Measurements from ENCODE around the gene MAPK1IP1L.

The MAPK1IP1L gene

DNA sequence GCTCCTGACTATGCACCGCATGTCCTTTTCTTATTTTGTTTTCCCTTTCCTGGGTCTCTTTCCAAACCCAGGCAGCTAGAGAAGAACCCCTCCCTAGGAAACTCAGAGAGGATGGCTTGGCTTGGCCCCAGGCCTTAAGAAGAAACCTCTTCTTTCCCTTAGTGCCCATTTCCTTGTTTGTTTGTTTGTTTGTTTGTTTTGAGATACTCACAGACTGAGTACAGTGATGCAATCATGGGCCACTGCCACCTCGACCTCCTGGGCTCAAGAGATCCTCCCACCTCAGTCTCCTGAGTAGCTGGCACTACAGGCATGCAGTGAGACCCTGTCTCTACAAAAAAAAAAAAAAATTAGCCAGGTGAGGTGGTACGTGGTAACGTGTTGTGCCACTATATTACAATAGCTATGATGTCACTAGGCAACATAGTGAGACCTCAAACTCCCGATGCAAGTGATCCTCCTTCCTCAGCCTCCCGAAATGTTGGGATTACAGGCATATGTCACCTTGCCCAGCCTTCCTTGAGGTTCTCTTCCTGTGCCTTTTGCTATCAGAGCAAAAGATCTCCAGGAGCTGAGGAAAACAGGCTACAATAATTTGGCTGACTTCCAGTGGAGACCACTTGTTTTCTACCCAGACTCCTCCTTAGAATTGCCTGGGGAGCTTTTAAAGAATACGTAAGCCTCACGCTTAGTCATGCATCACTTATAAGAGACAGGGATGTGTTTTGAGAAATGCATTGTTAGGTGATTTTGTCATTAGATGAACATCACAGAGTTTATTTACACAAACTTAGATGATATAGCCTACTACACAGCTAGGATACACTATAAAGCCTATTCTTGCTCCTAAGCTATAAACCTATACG, 43.1 kb downstream of the MAPK1IP1L start:
- Histone ChIP-seq H4K20me1 (ENCODE audit: insufficient read depth, low read length) (no peaks in the 10 kb centered on the region), H3K9me3 (replicated peaks; ENCODE audit: insufficient read depth, low read length) (no peaks in the 10 kb centered on the region), H2AFZ (ENCODE audit: low read length) (no peak overlapping the region), H3K4me3 (ENCODE audit: low read length) (no peak overlapping the region), H3K79me2 (ENCODE audit: low read length) (no peaks in the 10 kb centered on the region), H3K27ac (ENCODE audit: low read length) (no peak overlapping the region), H3F3A (ENCODE audit: insufficient read depth, low read length) (no peaks in the 10 kb centered on the region), H3K4me2 (ENCODE audit: low read depth, low read length) (no peak overlapping the region), H3K4me1 (ENCODE audit: low read length) (peaks cover 11% of the 10 kb centered on the region), H3K9ac (ENCODE audit: low read length) (no peak overlapping the region), H3K27me3 (replicated peaks; ENCODE audit: insufficient read depth, low read length) (no peaks in the 10 kb centered on the region), H3K36me3 (replicated peaks; ENCODE audit: insufficient read depth, low read length) (no peaks in the 10 kb centered on the region), H3K9me2 (replicated peaks; ENCODE audit: insufficient read depth, low read length) (no peaks in the 10 kb centered on the region)
- TF ChIP-seq EZH2phosphoT487 (IDR thresholded peaks at IDR 0.05; ENCODE audit: low read length) (no peak), EZH2 (optimal IDR thresholded peaks at IDR 0.05; ENCODE audit: low read depth, low read length) (no peak)
- TF ChIP-seq, protein P1, sequence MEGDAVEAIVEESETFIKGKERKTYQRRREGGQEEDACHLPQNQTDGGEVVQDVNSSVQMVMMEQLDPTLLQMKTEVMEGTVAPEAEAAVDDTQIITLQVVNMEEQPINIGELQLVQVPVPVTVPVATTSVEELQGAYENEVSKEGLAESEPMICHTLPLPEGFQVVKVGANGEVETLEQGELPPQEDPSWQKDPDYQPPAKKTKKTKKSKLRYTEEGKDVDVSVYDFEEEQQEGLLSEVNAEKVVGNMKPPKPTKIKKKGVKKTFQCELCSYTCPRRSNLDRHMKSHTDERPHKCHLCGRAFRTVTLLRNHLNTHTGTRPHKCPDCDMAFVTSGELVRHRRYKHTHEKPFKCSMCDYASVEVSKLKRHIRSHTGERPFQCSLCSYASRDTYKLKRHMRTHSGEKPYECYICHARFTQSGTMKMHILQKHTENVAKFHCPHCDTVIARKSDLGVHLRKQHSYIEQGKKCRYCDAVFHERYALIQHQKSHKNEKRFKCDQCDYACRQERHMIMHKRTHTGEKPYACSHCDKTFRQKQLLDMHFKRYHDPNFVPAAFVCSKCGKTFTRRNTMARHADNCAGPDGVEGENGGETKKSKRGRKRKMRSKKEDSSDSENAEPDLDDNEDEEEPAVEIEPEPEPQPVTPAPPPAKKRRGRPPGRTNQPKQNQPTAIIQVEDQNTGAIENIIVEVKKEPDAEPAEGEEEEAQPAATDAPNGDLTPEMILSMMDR (IDR thresholded peaks at IDR 0.05; ENCODE audit: low read length): no peak
- DNase-seq: no peak

DNA sequence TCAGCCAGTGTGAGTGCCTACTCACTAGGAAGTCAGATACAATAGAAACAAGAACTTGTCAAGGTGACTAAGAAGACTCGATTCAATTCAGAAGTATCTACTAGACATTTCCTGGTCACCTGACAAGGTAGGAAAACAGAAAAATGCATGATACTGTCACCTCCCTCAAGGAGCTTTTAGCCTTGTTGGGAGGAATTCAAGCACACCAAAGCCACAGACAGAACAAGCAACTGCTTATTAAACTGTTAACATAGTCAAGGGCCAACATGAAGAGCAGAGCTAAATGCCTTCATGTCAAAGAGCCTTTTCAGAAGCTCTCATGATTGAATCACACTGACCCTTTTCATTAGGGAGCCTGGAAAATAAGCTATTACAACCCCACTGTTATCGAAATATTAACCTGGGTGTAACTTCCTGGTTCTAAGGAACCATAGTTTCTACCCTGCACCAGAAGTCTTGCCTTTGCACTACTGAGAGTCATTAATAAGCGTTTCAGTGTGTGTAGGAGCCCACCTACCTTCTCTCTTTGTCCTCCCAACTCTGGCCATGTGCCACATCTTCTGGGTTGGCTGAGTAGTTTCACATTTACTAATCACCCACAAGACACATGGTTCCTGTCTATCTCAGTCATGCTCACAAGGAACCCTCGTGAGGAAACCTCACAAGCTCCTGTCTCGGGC, 46.6 kb downstream of the MAPK1IP1L start:
- TF ChIP-seq EZH2 (optimal IDR thresholded peaks at IDR 0.05; ENCODE audit: low read depth, low read length) (no peak), EZH2phosphoT487 (IDR thresholded peaks at IDR 0.05; ENCODE audit: low read length) (no peak)
- TF ChIP-seq, protein P1 (IDR thresholded peaks at IDR 0.05; ENCODE audit: low read length): no peak
- H3K79me2 ChIP-seq (ENCODE audit: low read length): no peaks in the 10 kb centered on the region
- H3K27me3 ChIP-seq (replicated peaks; ENCODE audit: insufficient read depth, low read length): no peaks in the 10 kb centered on the region
- no peaks in the 10 kb centered on the region for H3K36me3 ChIP-seq (replicated peaks; ENCODE audit: insufficient read depth, low read length)
- peaks cover 11% of the 10 kb centered on the region for H3F3A ChIP-seq (ENCODE audit: insufficient read depth, low read length)
- DNase-seq: peak; percentile 30
- H3K4me1 ChIP-seq (ENCODE audit: low read length): peaks cover 18% of the 10 kb centered on the region
- no peak overlapping the region for H3K4me2 ChIP-seq (ENCODE audit: low read depth, low read length)
- H3K9me2 ChIP-seq (replicated peaks; ENCODE audit: insufficient read depth, low read length): no peaks in the 10 kb centered on the region
- no peaks in the 10 kb centered on the region for H3K9me3 ChIP-seq (replicated peaks; ENCODE audit: insufficient read depth, low read length)
- H3K4me3 ChIP-seq (ENCODE audit: low read length): no peak overlapping the region
- H3K9ac ChIP-seq (ENCODE audit: low read length): no peak overlapping the region
- H3K27ac ChIP-seq (ENCODE audit: low read length): no peak overlapping the region; the same call in 1 of the 2 replicates
- peak overlapping the region; percentile 53 for H2AFZ ChIP-seq (ENCODE audit: low read length)
- no peaks in the 10 kb centered on the region for H4K20me1 ChIP-seq (ENCODE audit: insufficient read depth, low read length)

DNA sequence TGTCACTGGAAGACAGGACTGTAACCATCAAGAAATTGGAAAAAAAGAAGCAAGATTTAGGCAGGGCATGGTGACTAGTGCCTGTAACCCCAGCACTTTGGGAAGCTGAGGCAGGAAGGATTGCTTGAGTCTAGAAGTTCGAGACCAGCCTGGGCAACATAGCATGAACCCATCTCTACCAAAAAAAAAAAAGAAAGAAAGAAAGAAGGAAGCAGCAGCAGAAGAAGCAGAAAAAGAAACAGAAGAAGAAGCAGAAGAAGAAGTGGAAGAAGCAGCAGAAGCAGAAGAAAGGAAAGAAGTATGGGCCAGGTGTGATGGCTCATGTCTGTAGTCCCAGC, 47.1 kb downstream of the MAPK1IP1L start:
- no peaks in the 10 kb centered on the region for H4K20me1 ChIP-seq (ENCODE audit: insufficient read depth, low read length)
- no peaks in the 10 kb centered on the region for H3K79me2 ChIP-seq (ENCODE audit: low read length)
- H3K27ac ChIP-seq (ENCODE audit: low read length): no peak overlapping the region; the same call in 1 of the 2 replicates
- no peaks in the 10 kb centered on the region for H3K9me3 ChIP-seq (replicated peaks; ENCODE audit: insufficient read depth, low read length)
- no peak for DNase-seq
- no peak overlapping the region for H3K9ac ChIP-seq (ENCODE audit: low read length)
- no peaks in the 10 kb centered on the region for H3K9me2 ChIP-seq (replicated peaks; ENCODE audit: insufficient read depth, low read length)
- no peak overlapping the region for H3K4me3 ChIP-seq (ENCODE audit: low read length)
- H3K36me3 ChIP-seq (replicated peaks; ENCODE audit: insufficient read depth, low read length): no peaks in the 10 kb centered on the region
- TF ChIP-seq, protein P1 (IDR thresholded peaks at IDR 0.05; ENCODE audit: low read length): no peak
- no peak for TF ChIP-seq EZH2 (optimal IDR thresholded peaks at IDR 0.05; ENCODE audit: low read depth, low read length)
- TF ChIP-seq EZH2phosphoT487 (IDR thresholded peaks at IDR 0.05; ENCODE audit: low read length): no peak
- peaks cover 16% of the 10 kb centered on the region for H3F3A ChIP-seq (ENCODE audit: insufficient read depth, low read length)
- H3K4me1 ChIP-seq (ENCODE audit: low read length): peaks cover 23% of the 10 kb centered on the region
- peak overlapping the region; percentile 53 for H2AFZ ChIP-seq (ENCODE audit: low read length)
- no peaks in the 10 kb centered on the region for H3K27me3 ChIP-seq (replicated peaks; ENCODE audit: insufficient read depth, low read length)
- no peak overlapping the region for H3K4me2 ChIP-seq (ENCODE audit: low read depth, low read length)

Data from MM.1S (cell line).